Endothelial cell of umbilical vein (primary cell): ENCODE measurements around the gene MCOLN2. TPM values are rescaled to one million over a fixed set of nuclear protein-coding genes. Genes with fewer than 3 reads are reported as not detected.

Experiments
- BruUV-seq: library from RNA; stranded (reverse); fragments of 400-500 nt; replicated peaks from 2 replicates; lab custom pipeline; 2021; lab: Mats Ljungman, UMichigan
- CTCF ChIA-PET: fragments of 300-600, 350-600 bp; sonication (Branson Sonifier 250); formaldehyde crosslinking; loops from one replicate; lab custom pipeline; 2021; ENCODE audit warnings: antibody characterized with exemption, inconsistent platforms; lab: Charles Lee
- POLR2A ChIA-PET: fragments of 300-600, 350-600 bp; sonication (Branson Sonifier 250); formaldehyde crosslinking; loops from one replicate; lab custom pipeline; 2021; ENCODE audit warnings: antibody characterized with exemption, inconsistent platforms; lab: Charles Lee
- DNase-seq: peaks from one replicate; pipeline ENCODE4 v3.0.0-alpha.2; 2011; ENCODE audit warnings: low read depth, low spot score
- FAIRE-seq: peaks from 2 replicates; lab custom pipeline; 2011; peaks lifted over from hg19 to GRCh38; lab: Jason Lieb, UNC
- H2AFZ ChIP-seq: 2 replicates; pipeline ENCODE4 v1.6.0; 2012; ENCODE audit warnings: low read depth, low read length, control low read depth, inconsistent platforms
- H3K27ac ChIP-seq: 2 replicates; pipeline ENCODE4 v1.5.1; 2011; ENCODE audit warnings: low read depth, mild to moderate bottlenecking, control low read depth, low read length, moderate library complexity; ENCODE audit not compliant: insufficient read depth
- H3K27me3 ChIP-seq, 2 experiments: 2 replicates each; pipeline versions ENCODE4 v1.6.0 to v1.6.1; 2011; ENCODE audit warnings: low read length in 2 of 2, mixed read lengths in 1 of 2; ENCODE audit not compliant: control insufficient read depth in 2 of 2, insufficient read depth in 2 of 2
- H3K36me3 ChIP-seq, 2 experiments: 2 replicates in 1 of 2; 3 replicates in 1 of 2; pipeline ENCODE4 v1.5.1; 2011; ENCODE audit warnings: low read length in 2 of 2, mild to moderate bottlenecking in 1 of 2, moderate library complexity in 1 of 2; ENCODE audit not compliant: control insufficient read depth in 2 of 2, insufficient read depth in 2 of 2; ENCODE audit errors: extremely low read depth in 1 of 2
- H3K4me1 ChIP-seq: 3 replicates; pipeline ENCODE4 v1.5.1; 2011; ENCODE audit warnings: mild to moderate bottlenecking, low read length; ENCODE audit not compliant: control insufficient read depth, insufficient read depth; ENCODE audit errors: extremely low read depth
- H3K4me2 ChIP-seq: 2 replicates; pipeline ENCODE4 v1.6.1; 2011; ENCODE audit warnings: low read length, control low read depth, mixed read lengths; ENCODE audit not compliant: insufficient read depth
- H3K4me3 ChIP-seq, 3 experiments: fragments of 200-600 bp in 1 of 3; sonication (generic), shearing (Covaris generic) in 1 of 3; replicated peaks in 1 of 3; 2 replicates each; pipeline ENCODE4 v1.5.1; 2011 to 2016; ENCODE audit warnings: control low read depth in 3 of 3, low read length in 3 of 3, mild to moderate bottlenecking in 2 of 3, inconsistent platforms in 1 of 3, low read depth in 1 of 3, moderate library complexity in 1 of 3; ENCODE audit not compliant: insufficient read depth in 1 of 3
- H3K79me2 ChIP-seq: 2 replicates; pipeline ENCODE4 v1.6.0; 2012; ENCODE audit warnings: low read length, inconsistent platforms; ENCODE audit not compliant: control insufficient read depth, insufficient read depth
- H3K9ac ChIP-seq: replicated peaks from 2 replicates; pipeline ENCODE3; 2011; ENCODE audit warnings: low read length, control low read depth; ENCODE audit not compliant: insufficient read depth; ENCODE audit errors: extremely low read depth
- H3K9me1 ChIP-seq: replicated peaks from 3 replicates; pipeline ENCODE4 v1.6.0; 2011; ENCODE audit warnings: mild to moderate bottlenecking, low read length; ENCODE audit not compliant: control insufficient read depth, insufficient read depth; ENCODE audit errors: extremely low read depth
- H3K9me3 ChIP-seq: replicated peaks from 2 replicates; pipeline ENCODE4 v1.5.1; 2012; ENCODE audit warnings: low read length, inconsistent platforms; ENCODE audit not compliant: control insufficient read depth, insufficient read depth
- H4K20me1 ChIP-seq: replicated peaks from 2 replicates; pipeline ENCODE3; 2011; ENCODE audit warnings: mild to moderate bottlenecking, low read length; ENCODE audit not compliant: control insufficient read depth, insufficient read depth; ENCODE audit errors: extremely low read depth
- CTCF ChIP-seq, 2 donors: IDR thresholded peaks; 1 replicate in 1 of 2; 2 replicates in 1 of 2; pipeline ENCODE4 v1.5.1; 2011; ENCODE audit warnings: low read length in 2 of 2, mild to moderate bottlenecking in 2 of 2, moderate library complexity in 2 of 2, control low read depth in 1 of 2, inconsistent platforms in 1 of 2, low read depth in 1 of 2; ENCODE audit not compliant: insufficient read depth in 1 of 2; ENCODE audit errors: extremely low read depth in 1 of 2
- EZH2 ChIP-seq: IDR thresholded peaks from 2 replicates; pipeline ENCODE4 v1.6.1; 2012; ENCODE audit warnings: borderline replicate concordance, low read depth, mild to moderate bottlenecking, moderate library complexity, low read length, inconsistent platforms; ENCODE audit not compliant: severe bottlenecking
- FOS ChIP-seq: IDR thresholded peaks from 2 replicates; pipeline ENCODE4 v1.6.1; 2011; ENCODE audit warnings: mild to moderate bottlenecking, low read length, moderate library complexity, borderline replicate concordance; ENCODE audit not compliant: insufficient read depth
- GATA2 ChIP-seq: IDR thresholded peaks from 2 replicates; pipeline ENCODE4 v1.7.0; 2011; ENCODE audit warnings: low read depth, mild to moderate bottlenecking, moderate library complexity, mixed read lengths, low read length; ENCODE audit not compliant: insufficient read length, insufficient read depth
- JUN ChIP-seq: IDR thresholded peaks from 2 replicates; pipeline ENCODE4 v1.6.1; 2011; ENCODE audit warnings: borderline replicate concordance, low read depth; ENCODE audit not compliant: insufficient read length, insufficient read depth
- MAX ChIP-seq: IDR thresholded peaks from 2 replicates; pipeline ENCODE4 v1.6.1; 2011; ENCODE audit not compliant: insufficient read depth, insufficient read length
- MYC ChIP-seq: IDR thresholded peaks from one replicate; pipeline ENCODE4 v1.6.1; 2011; ENCODE audit warnings: mild to moderate bottlenecking, low read depth, low read length
- POLR2A ChIP-seq: IDR thresholded peaks from 2 replicates; pipeline ENCODE4 v1.6.1; 2012; ENCODE audit warnings: low read depth, mild to moderate bottlenecking, control low read depth, low read length
- POLR2AphosphoS5 ChIP-seq: IDR thresholded peaks from 2 replicates; pipeline ENCODE4 v1.6.1; 2012; ENCODE audit warnings: low read depth, mild to moderate bottlenecking, control low read depth, low read length, moderate library complexity; ENCODE audit not compliant: insufficient read depth
- dilution Hi-C: fragments of 300-500 bp; cut with MboI; formaldehyde crosslinking; loops from one replicate; pipeline ENCODE4 v1.15.0; 2019; ENCODE audit warnings: low sequenced_read_pairs; ENCODE audit not compliant: extremely low pct_ligation_motif_present
- intact Hi-C: fragments of 100-400 bp; cut with micrococcal nuclease; formaldehyde crosslinking; loops from one replicate; pipeline ENCODE4 v1.10.0; 2022
- polyA plus RNA-seq, 4 experiments: library from polyadenylated mRNA; depleted of rRNA in 3 of 4; stranded (reverse) in 3 of 4; unstranded in 1 of 4; fragments of >200 nt; gene quantifications; 2 replicates each; pipeline versions ENCODE4 v1.2.1 to v1.2.3, GENCODE V29; 2011 to 2012; ENCODE audit warnings: missing spikeins in 1 of 4
- total RNA-seq: library from RNA; stranded (reverse); gene quantifications from 2 replicates; pipeline ENCODE4 v1.2.3, GENCODE V29; 2021

Gene MCOLN2
- total and polyA plus RNA-seq, 2 donors (not counting 3 experiments of a cell fraction or from before 2014, with no cell fraction given) = not detected

GRCh38 chr1:84923317-84923716 is 73.6 kb downstream of the MCOLN2 start:
- H3K4me1 ChIP-seq = no peaks in the 10 kb centered on the region
- no peak overlapping the region for H2AFZ ChIP-seq
- no peaks in the 10 kb centered on the region for H3K36me3 ChIP-seq
- no peak overlapping the region for H3K27ac ChIP-seq
- H3K9ac ChIP-seq = no peak overlapping the region
- DNase-seq (no peak), FAIRE-seq (no peak)
- dilution Hi-C loops = no loop called here
- no peaks in the 10 kb centered on the region for H3K9me3 ChIP-seq
- TF ChIP-seq POLR2A = no peak
- no peak for TF ChIP-seq GATA2
- no peak for TF ChIP-seq CTCF (IDR thresholded peaks at IDR 0.05; ENCODE audit: extremely low read depth in 1 of 2, insufficient read depth in 1 of 2, low read depth in 1 of 2, low read length in 2 of 2)
- no peaks in the 10 kb centered on the region for H3K9me1 ChIP-seq
- ChIA-PET CTCF (interaction anchor here (1.6 to 2.2 kb wide), 3 partner anchors 10 to 22 kb away, joined by 6 to 14 read pairs (median 8); no protein-coding TSS in a partner anchor), POLR2A (no interaction called here)
- no peak overlapping the region for H3K4me2 ChIP-seq
- BruUV-seq = no TSS peak
- H3K27me3 ChIP-seq = peaks cover 2 to 20% of the 10 kb centered on the region in 2 experiments
- intact Hi-C loops = no loop called here
- H4K20me1 ChIP-seq = no peaks in the 10 kb centered on the region
- no peaks in the 10 kb centered on the region for H3K79me2 ChIP-seq
- no peak overlapping the region for H3K4me3 ChIP-seq

GRCh38 chr1:84920159-84920558 is 76.8 kb downstream of the MCOLN2 start:
- Histone ChIP-seq H4K20me1 (no peaks in the 10 kb centered on the region), H3K9me1 (no peaks in the 10 kb centered on the region), H3K4me1 (no peaks in the 10 kb centered on the region), H3K79me2 (no peaks in the 10 kb centered on the region), H3K9me3 (no peaks in the 10 kb centered on the region), H2AFZ (no peak overlapping the region), H3K27ac (no peak overlapping the region), H3K36me3 (no peaks in the 10 kb centered on the region), H3K27me3 (peaks cover 0 to 14% of the 10 kb centered on the region in 2 experiments), H3K4me3 (no peak overlapping the region), H3K9ac (no peak overlapping the region), H3K4me2 (no peak overlapping the region)
- BruUV-seq = no TSS peak
- TF ChIP-seq POLR2A = no peak
- TF ChIP-seq CTCF (IDR thresholded peaks at IDR 0.05; ENCODE audit: extremely low read depth in 1 of 2, insufficient read depth in 1 of 2, low read depth in 1 of 2, low read length in 2 of 2) = no peak
- no peak for TF ChIP-seq MYC
- TF ChIP-seq MAX = no peak
- TF ChIP-seq EZH2 = no peak
- TF ChIP-seq GATA2 = no peak
- TF ChIP-seq JUN = no peak
- TF ChIP-seq FOS = no peak
- TF ChIP-seq POLR2AphosphoS5 = no peak
- POLR2A ChIA-PET = no interaction called here
- dilution Hi-C loops = no loop called here
- CTCF ChIA-PET = interaction anchor here (1.1 kb wide), 1 partner anchor 18 kb away, joined by 3 read pairs; no protein-coding TSS in a partner anchor
- intact Hi-C loops = no loop called here
- no peak for FAIRE-seq
- no peak for DNase-seq
